GM18508 (cell line): ENCODE measurements around the gene JSRP1.

ENCODE experiments used
- ATAC-seq: cut with Tn5 transposase; IDR thresholded peaks from one replicate; pipeline ENCODE4 v1.9.1; 2021; ENCODE audit warnings: moderate number of reproducible peaks; ENCODE audit not compliant: insufficient read depth, unreplicated experiment

The JSRP1 gene

GRCh38 chr19:2223391-2223790, 32.8 kb downstream of the JSRP1 start:
- ATAC-seq = no peak

- ATAC-seq = no peak
Measured at GRCh38 chr19:2221918-2222317, 34.3 kb downstream of the JSRP1 start.

- no peak for ATAC-seq
Measured at GRCh38 chr19:2221250-2221831, 34.9 kb downstream of the JSRP1 start.

- ATAC-seq = no peak
Measured at GRCh38 chr19:2219726-2220125, 36.5 kb downstream of the JSRP1 start.

GRCh38 chr19:2217591-2217990, 38.6 kb downstream of the JSRP1 start:
- no peak for ATAC-seq

- no peak for ATAC-seq
Measured at GRCh38 chr19:2216361-2217225, 39.6 kb downstream of the JSRP1 start.

- no peak for ATAC-seq
Measured at GRCh38 chr19:2215281-2215751, 40.9 kb downstream of the JSRP1 start.

- no peak for ATAC-seq
Measured at GRCh38 chr19:2214251-2214650, 42.0 kb downstream of the JSRP1 start.

GRCh38 chr19:2213799-2214198, 42.4 kb downstream of the JSRP1 start:
- no peak for ATAC-seq

- no peak for ATAC-seq
Measured at GRCh38 chr19:2212861-2213711, 43.1 kb downstream of the JSRP1 start.

GRCh38 chr19:2210987-2211740, 45.1 kb downstream of the JSRP1 start:
- ATAC-seq = no peak

- no peak for ATAC-seq
Measured at GRCh38 chr19:2210206-2210605, 46.0 kb downstream of the JSRP1 start.

GRCh38 chr19:2209408-2209807, 46.8 kb downstream of the JSRP1 start:
- no peak for ATAC-seq

- no peak for ATAC-seq
Measured at GRCh38 chr19:2208975-2209374, 47.2 kb downstream of the JSRP1 start.

- no peak for ATAC-seq
Measured at GRCh38 chr19:2207991-2208860, 48.0 kb downstream of the JSRP1 start.

- no peak for ATAC-seq
Measured at GRCh38 chr19:2207008-2207407, 49.2 kb downstream of the JSRP1 start.

GRCh38 chr19:2202366-2202765, 53.9 kb downstream of the JSRP1 start:
- ATAC-seq = no peak
